ENCODE results near the gene BICD2.

DNA sequence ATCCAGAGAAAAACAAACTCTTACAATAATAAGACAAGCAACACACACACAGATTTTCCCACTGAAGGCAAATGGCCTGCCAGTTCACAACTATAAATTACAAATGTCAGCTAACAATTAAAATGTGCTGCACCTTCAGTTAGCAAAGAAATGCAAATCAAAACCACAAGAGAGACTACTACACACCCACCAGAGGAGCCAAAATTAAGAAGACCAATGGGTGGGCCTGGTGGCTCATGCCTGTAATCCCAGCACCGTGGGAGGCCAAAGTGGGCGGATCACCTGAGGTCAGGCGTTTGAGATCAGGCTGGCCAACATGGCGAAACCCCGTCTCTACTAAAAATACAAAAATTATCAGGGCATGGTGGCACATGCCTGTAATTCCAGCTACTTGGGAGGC, 79.6 kb downstream of the BICD2 start:
- TF ChIP-seq, protein P1, sequence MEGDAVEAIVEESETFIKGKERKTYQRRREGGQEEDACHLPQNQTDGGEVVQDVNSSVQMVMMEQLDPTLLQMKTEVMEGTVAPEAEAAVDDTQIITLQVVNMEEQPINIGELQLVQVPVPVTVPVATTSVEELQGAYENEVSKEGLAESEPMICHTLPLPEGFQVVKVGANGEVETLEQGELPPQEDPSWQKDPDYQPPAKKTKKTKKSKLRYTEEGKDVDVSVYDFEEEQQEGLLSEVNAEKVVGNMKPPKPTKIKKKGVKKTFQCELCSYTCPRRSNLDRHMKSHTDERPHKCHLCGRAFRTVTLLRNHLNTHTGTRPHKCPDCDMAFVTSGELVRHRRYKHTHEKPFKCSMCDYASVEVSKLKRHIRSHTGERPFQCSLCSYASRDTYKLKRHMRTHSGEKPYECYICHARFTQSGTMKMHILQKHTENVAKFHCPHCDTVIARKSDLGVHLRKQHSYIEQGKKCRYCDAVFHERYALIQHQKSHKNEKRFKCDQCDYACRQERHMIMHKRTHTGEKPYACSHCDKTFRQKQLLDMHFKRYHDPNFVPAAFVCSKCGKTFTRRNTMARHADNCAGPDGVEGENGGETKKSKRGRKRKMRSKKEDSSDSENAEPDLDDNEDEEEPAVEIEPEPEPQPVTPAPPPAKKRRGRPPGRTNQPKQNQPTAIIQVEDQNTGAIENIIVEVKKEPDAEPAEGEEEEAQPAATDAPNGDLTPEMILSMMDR (IDR thresholded peaks at IDR 0.05; ENCODE audit: low read length): no peak
- no peak for TF ChIP-seq EZH2 (optimal IDR thresholded peaks at IDR 0.05; ENCODE audit: low read depth, low read length)
- TF ChIP-seq EZH2phosphoT487 (IDR thresholded peaks at IDR 0.05; ENCODE audit: low read length): no peak

Measured in MM.1S (cell line).